HG03378 (cell line): ENCODE results near the gene MNAT1.
"Not testable (repeated sequence)": the region's sequence is repeated elsewhere in the genome, so short reads cannot be mapped to it uniquely, and the experiment has no call there.

Experiments
- ATAC-seq: cut with Tn5 transposase; IDR thresholded peaks from one replicate; pipeline ENCODE4 v1.9.1; 2021; ENCODE audit warnings: mild to moderate bottlenecking, moderate library complexity; ENCODE audit not compliant: unreplicated experiment

MNAT1 gene

DNA sequence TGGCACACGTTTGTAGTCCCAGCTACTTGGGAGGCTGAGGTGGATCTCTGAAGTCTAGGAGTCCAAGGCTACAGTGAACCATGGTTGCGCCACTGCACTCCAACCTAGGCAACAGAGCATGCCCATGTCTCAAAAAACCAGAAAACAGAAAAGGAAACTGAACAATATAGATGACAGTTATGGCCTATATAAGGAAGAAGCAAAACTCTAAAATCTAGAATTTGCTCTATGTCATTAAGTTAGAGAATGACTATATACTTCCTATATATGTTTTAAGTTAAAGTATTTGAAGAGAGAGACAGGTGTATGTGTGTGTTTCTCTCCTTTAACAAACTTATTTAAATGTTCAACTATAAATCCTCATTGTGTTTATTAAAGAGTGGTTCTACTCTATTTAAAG, 65.8 kb downstream of the MNAT1 start:
- ATAC-seq: no peak

DNA sequence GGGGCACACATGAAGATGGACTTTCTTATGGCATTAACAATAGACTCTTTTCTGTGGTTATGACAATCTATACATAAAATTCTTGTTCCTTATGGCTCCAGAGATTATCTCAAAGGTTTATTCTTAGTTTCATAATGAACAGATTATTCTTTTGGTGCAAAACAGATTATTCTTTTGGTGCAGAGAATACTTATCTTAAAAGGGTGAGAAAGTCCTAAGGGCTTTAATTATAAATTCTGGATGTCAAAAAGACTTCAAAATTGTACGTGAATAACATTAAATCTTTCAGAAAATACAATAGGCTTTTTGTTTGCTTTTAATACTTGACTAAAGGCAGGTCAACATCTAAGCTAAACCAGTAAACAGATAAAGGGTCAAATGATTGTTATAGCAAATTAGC, 69.3 kb downstream of the MNAT1 start:
- ATAC-seq: no peak

DNA sequence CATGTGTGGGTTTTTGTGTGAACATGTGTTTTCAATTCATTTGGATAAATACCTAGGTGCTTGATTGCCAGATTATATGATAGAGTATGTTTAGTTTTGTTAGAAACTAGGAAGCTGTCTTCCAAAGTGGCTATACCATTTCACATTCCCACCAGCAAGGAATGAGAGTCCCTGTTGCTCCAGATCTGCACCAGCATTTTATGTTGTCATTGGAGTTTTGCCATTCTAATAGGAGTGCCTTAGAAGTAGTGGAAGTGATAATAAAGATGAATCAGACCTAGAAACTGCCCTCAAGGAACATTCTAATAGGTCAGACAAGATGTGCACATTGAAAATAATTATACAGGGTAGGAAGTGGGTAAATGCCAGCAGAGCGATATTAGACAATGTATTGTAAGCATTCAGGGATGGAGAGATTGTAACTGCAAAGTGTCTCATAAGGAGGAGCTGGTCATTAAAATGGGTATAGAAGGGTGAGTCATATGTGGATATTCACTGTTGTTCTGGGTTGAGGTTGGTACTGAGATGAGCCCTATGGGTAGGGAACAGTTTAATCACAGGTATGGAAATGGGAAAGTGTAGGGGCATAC, 71.4 kb downstream of the MNAT1 start:
- no peak for ATAC-seq

GRCh38 chr14:60807247-60807646, 72.7 kb downstream of the MNAT1 start:
- ATAC-seq: no peak

DNA sequence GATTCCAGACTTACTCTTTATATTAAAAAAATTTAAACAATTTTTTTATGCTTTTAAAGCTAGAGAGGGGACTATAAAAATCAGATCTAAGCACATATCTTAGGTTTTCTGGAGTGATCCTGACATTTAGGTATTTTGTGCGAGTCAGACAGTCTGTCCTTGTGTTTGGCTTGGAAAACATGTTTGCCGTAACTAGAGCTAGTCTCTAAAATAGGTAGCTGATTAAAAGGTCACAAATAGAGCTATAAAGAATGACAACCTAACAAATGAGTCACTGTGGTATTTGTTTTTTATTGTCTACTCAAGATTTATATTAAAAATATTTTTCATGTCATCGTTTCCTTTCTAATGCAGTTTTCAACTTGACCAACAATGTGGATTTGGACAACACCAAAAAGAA, 73.4 kb downstream of the MNAT1 start:
- ATAC-seq: no peak

- no peak for ATAC-seq
Measured at GRCh38 chr14:60812987-60813386, 78.4 kb downstream of the MNAT1 start.

- ATAC-seq: peak; percentile 98
Measured at GRCh38 chr14:60815371-60815770, 80.8 kb downstream of the MNAT1 start.

DNA sequence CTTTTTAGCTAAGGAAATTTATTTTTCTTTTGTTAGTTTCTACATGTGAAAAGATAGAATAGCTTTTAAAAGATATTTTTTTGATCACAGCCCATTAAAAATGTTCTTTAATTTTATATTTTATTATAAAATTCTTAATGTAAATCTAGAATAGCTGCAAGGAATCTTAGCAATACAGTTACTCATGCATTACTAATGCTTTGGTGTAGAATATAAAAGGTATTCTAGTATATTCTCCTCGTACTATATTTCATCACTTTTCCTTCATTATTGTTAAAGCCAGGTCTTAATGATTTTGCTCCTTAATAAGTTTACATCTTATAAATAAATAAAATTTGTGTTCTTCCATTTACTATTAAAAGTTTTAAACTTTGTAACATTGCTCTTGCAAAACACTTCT, 82.6 kb downstream of the MNAT1 start:
- no peak for ATAC-seq

- no peak for ATAC-seq
Measured at GRCh38 chr14:60819575-60819974, 85.0 kb downstream of the MNAT1 start.

DNA sequence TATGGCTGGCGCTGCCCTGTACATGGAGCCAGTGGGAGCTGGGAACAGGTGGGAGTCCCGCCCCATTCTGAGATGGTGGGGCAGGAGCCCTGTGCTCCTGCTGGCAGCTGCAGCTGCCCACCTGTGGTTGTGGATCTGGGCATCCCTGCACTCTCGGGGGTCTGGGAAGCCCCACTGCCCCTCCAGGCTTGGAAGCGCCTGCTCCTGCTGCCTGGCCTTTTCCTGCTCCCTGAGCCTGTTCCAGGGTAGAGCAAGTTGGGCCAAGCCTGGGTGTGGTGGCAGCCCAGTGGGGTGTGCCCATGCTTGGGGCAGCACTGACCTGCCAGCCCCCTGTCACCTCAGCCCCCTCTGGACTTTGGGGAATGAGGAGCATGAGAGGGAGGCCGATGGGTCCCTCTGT, 104.0 kb downstream of the MNAT1 start:
- ATAC-seq: no peak

- ATAC-seq: no peak
Measured at GRCh38 chr14:60839057-60839456, 104.5 kb downstream of the MNAT1 start.

- ATAC-seq: no peak
Measured at GRCh38 chr14:60839657-60840056, 105.1 kb downstream of the MNAT1 start.

GRCh38 chr14:60840313-60840712, 105.8 kb downstream of the MNAT1 start:
- ATAC-seq: no peak

DNA sequence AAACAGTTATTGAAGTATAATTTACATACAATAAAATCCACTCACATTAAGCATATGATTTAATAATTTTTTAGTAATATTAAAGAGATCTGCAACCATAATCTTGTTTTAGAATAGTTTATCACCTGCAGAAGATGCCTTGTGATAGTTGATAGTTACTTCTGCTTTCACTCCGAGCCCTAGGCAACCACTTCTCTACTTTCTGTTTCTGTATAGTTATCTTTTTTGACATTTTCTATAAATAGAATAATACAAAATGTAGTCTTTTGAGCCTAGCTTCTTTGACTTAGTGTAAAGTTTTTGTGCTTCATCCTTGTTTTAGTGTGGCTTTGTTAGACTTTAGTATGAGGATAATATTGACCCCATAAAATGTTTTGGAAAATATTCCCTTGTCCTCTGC, 111.0 kb downstream of the MNAT1 start:
- peak; percentile 93 for ATAC-seq

GRCh38 chr14:60848066-60848465, 113.5 kb downstream of the MNAT1 start:
- no peak for ATAC-seq

GRCh38 chr14:60851692-60852091, 117.1 kb downstream of the MNAT1 start:
- not testable (repeated sequence) for ATAC-seq

- no peak for ATAC-seq
Measured at GRCh38 chr14:60856111-60856510, 121.5 kb downstream of the MNAT1 start.

GRCh38 chr14:60859525-60859924, 125.0 kb downstream of the MNAT1 start:
- no peak for ATAC-seq

GRCh38 chr14:60861545-60862140, 127.1 kb downstream of the MNAT1 start:
- no peak for ATAC-seq

- ATAC-seq: no peak
Measured at GRCh38 chr14:60862283-60862682, 127.7 kb downstream of the MNAT1 start.

DNA sequence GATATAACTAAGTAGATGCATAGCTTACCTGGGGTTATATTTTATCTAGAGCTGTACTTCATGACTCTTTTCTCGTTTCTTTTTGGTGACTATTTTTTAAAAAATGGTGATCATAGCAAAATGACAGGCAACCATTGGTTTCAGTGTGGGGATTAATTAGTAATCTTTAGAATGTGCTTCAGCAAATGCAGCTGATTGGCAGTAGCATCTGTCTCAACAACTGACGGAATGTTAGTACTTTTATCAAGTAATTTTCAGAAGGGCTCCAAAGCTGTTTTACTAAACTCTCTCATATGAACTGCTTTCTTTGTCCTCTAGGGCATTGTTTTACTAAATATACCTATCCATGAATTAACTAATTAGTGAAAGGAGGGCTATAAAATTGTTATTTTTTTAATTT, 128.7 kb downstream of the MNAT1 start:
- ATAC-seq: no peak

GRCh38 chr14:60865378-60866127, 131.0 kb downstream of the MNAT1 start:
- ATAC-seq: no peak
